A549 (cell line): ENCODE measurements around the gene ARHGDIB. TPM values are rescaled to one million over a fixed set of nuclear protein-coding genes. Genes with fewer than 3 reads are reported as not detected.

Source experiments
- ATAC-seq, 2 experiments: fragments of 200-7000 bp in 1 of 2; fragments of >200 bp in 1 of 2; cut with Nextera tagmentation in 1 of 2; cut with Tn5 transposase in 1 of 2; 3 replicates each; pipeline versions ENCODE4 v1.8.0 to v1.9.1; 2018 to 2020; ENCODE audit warnings: mild to moderate bottlenecking in 1 of 2, moderate library complexity in 1 of 2
- CTCF ChIA-PET: fragments of 300-600 bp; sonication (Branson Sonifier 250); formaldehyde crosslinking; extraction: SDS; loops from one replicate; lab custom pipeline; 2021; ENCODE audit warnings: antibody characterized with exemption, inconsistent platforms; lab: Yijun Ruan, JAX
- POLR2A ChIA-PET: fragments of 350-600 bp; formaldehyde crosslinking; extraction: SDS; loops from one replicate; lab custom pipeline; 2021; ENCODE audit warnings: antibody characterized with exemption, inconsistent platforms; lab: Yijun Ruan, JAX
- DNase-seq, 2 experiments: peaks; one replicate each; pipeline versions ENCODE4 v3.0.0 to v3.0.0-alpha.2; 2011 to 2016; ENCODE audit warnings: low read depth in 1 of 2, low spot score in 1 of 2
- FAIRE-seq: peaks from 2 replicates; lab custom pipeline; 2011; peaks lifted over from hg19 to GRCh38; lab: Jason Lieb, UNC
- H3K27ac ChIP-seq, 2 experiments: fragments of >200 bp; sonication (Bioruptor Twin); formaldehyde crosslinking; 3 replicates each; pipeline ENCODE4 v1.5.1; 2016 to 2017
- H3K4me1 ChIP-seq: fragments of >200 bp; sonication (Bioruptor Twin); formaldehyde crosslinking; 3 replicates; pipeline ENCODE4 v1.6.1; 2016
- H3K4me2 ChIP-seq: fragments of >200 bp; sonication (Bioruptor Twin); formaldehyde crosslinking; 3 replicates; pipeline ENCODE4 v1.6.1; 2016
- H3K4me3 ChIP-seq: fragments of >200 bp; sonication (Bioruptor Twin); formaldehyde crosslinking; 3 replicates; pipeline ENCODE4 v1.5.1; 2016
- H3K9me3 ChIP-seq: fragments of >200 bp; sonication (Bioruptor Twin); formaldehyde crosslinking; 3 replicates; pipeline ENCODE4 v1.6.1; 2016
- ATOH8 ChIP-seq: fragments of 250-450 bp; sonication (Bioruptor Pico); IDR thresholded peaks from 2 replicates; pipeline ENCODE4 v1.5.0; 2020; ENCODE audit warnings: low read depth, mild to moderate bottlenecking, moderate library complexity
- BCL3 ChIP-seq: fragments of >200 bp; sonication (Bioruptor Twin); formaldehyde crosslinking; IDR thresholded peaks from 3 replicates; pipeline ENCODE4 v1.6.1; 2016
- BHLHE40 ChIP-seq: IDR thresholded peaks from 2 replicates; pipeline ENCODE4 v1.6.1; 2012; ENCODE audit warnings: low read depth, low read length, inconsistent platforms
- CBX2 ChIP-seq: fragments of 200-600 bp; sonication (generic); IDR thresholded peaks from 2 replicates; pipeline ENCODE4 v1.6.1; 2016; ENCODE audit warnings: low read depth, mild to moderate bottlenecking, borderline replicate concordance
- CEBPB ChIP-seq, 2 experiments: fragments of >200 bp in 1 of 2; sonication (Bioruptor Twin) in 1 of 2; formaldehyde crosslinking in 1 of 2; IDR thresholded peaks; 2 replicates each; pipeline ENCODE4 v1.6.1; 2012 to 2016
- CHD2 ChIP-seq: fragments of 150-350 bp; IDR thresholded peaks from 2 replicates; pipeline ENCODE4 v1.6.1; 2014; ENCODE audit warnings: low read length; ENCODE audit not compliant: partially characterized antibody
- ELK1 ChIP-seq: fragments of 150-350 bp; IDR thresholded peaks from 2 replicates; pipeline ENCODE4 v1.6.1; 2014; ENCODE audit warnings: low read depth, mild to moderate bottlenecking, low read length
- ESRRA ChIP-seq: fragments of 150-350 bp; IDR thresholded peaks from 2 replicates; pipeline ENCODE4 v1.6.1; 2014; ENCODE audit warnings: mild to moderate bottlenecking, low read length, borderline replicate concordance
- FOSB ChIP-seq: fragments of 250-450 bp; sonication (Bioruptor Pico); IDR thresholded peaks from 2 replicates; pipeline ENCODE4 v1.5.0; 2020; ENCODE audit warnings: mild to moderate bottlenecking, moderate library complexity
- GATA3 ChIP-seq: IDR thresholded peaks from 2 replicates; pipeline ENCODE4 v1.6.1; 2012; ENCODE audit warnings: borderline replicate concordance
- HDAC2 ChIP-seq: fragments of 200-600 bp; sonication (generic); IDR thresholded peaks from 2 replicates; pipeline ENCODE4 v1.6.1; 2016
- HEYL ChIP-seq: fragments of 250-450 bp; sonication (Bioruptor Pico); IDR thresholded peaks from 2 replicates; pipeline ENCODE4 v1.8.0; 2021; ENCODE audit warnings: mild to moderate bottlenecking, moderate library complexity
- HMGXB4 ChIP-seq: fragments of 250-450 bp; sonication (Bioruptor Pico); IDR thresholded peaks from 2 replicates; pipeline ENCODE4 v1.5.0; 2021; ENCODE audit warnings: mild to moderate bottlenecking, moderate library complexity, borderline replicate concordance
- HOXA7 ChIP-seq: fragments of 250-450 bp; sonication (Bioruptor Pico); IDR thresholded peaks from 2 replicates; pipeline ENCODE4 v1.5.0; 2020; ENCODE audit warnings: mild to moderate bottlenecking, moderate library complexity
- HOXB13 ChIP-seq: fragments of 250-450 bp; sonication (Bioruptor Pico); IDR thresholded peaks from 2 replicates; pipeline ENCODE4 v1.5.0; 2020; ENCODE audit warnings: low read depth, mild to moderate bottlenecking, moderate library complexity
- HOXB5 ChIP-seq: fragments of 250-450 bp; sonication (Bioruptor Pico); IDR thresholded peaks from 2 replicates; pipeline ENCODE4 v1.5.0; 2020; ENCODE audit warnings: mild to moderate bottlenecking, moderate library complexity
- NFE2L2 ChIP-seq: fragments of 150-350 bp; conservative IDR thresholded peaks from 2 replicates; pipeline ENCODE4 v1.6.1; 2014; ENCODE audit warnings: low read length
- RAD21 ChIP-seq, 2 experiments: fragments of >200 bp in 1 of 2; sonication (Bioruptor Twin) in 1 of 2; formaldehyde crosslinking in 1 of 2; IDR thresholded peaks in 1 of 2; conservative IDR thresholded peaks in 1 of 2; 2 replicates in 1 of 2; 3 replicates in 1 of 2; pipeline ENCODE4 v1.6.1; 2012 to 2018; ENCODE audit warnings: inconsistent platforms in 1 of 2
- RCOR1 ChIP-seq: fragments of 150-350 bp; IDR thresholded peaks from 2 replicates; pipeline ENCODE4 v1.6.1; 2014; ENCODE audit warnings: antibody characterized with exemption, low read length, low read depth
- REST ChIP-seq: fragments of 200-600 bp; sonication (generic); IDR thresholded peaks from 2 replicates; pipeline ENCODE4 v1.6.1; 2016; ENCODE audit warnings: antibody characterized with exemption, mild to moderate bottlenecking, moderate library complexity
- RFX5 ChIP-seq: fragments of 450-650 bp; IDR thresholded peaks from 2 replicates; pipeline ENCODE4 v1.7.1; 2014; ENCODE audit warnings: antibody characterized with exemption, mild to moderate bottlenecking, moderate library complexity
- RNF2 ChIP-seq: fragments of 200-600 bp; sonication (generic); IDR thresholded peaks from 2 replicates; pipeline ENCODE4 v1.6.1; 2016; ENCODE audit warnings: low read depth, mild to moderate bottlenecking, antibody characterized with exemption, moderate library complexity, borderline replicate concordance
- SMC3 ChIP-seq: fragments of >200 bp; sonication (Bioruptor Twin); formaldehyde crosslinking; IDR thresholded peaks from 3 replicates; pipeline ENCODE4 v1.6.1; 2018; ENCODE audit warnings: inconsistent platforms
- SREBF2 ChIP-seq: fragments of 450-650 bp; IDR thresholded peaks from 2 replicates; pipeline ENCODE4 v1.6.1; 2014; ENCODE audit warnings: mild to moderate bottlenecking, moderate library complexity
- TP53 ChIP-seq: fragments of 250-450 bp; sonication (Bioruptor Pico); IDR thresholded peaks from 2 replicates; pipeline ENCODE4 v1.5.0; 2021; ENCODE audit warnings: mild to moderate bottlenecking, moderate library complexity
- USF2 ChIP-seq: fragments of 450-650 bp; IDR thresholded peaks from 2 replicates; pipeline ENCODE4 v1.6.1; 2014; ENCODE audit warnings: antibody characterized with exemption
- ZFP36 ChIP-seq: fragments of 450-650 bp; IDR thresholded peaks from 2 replicates; pipeline ENCODE4 v1.6.1; 2014; ENCODE audit warnings: borderline replicate concordance; ENCODE audit not compliant: partially characterized antibody
- ZNF302 ChIP-seq: fragments of 250-450 bp; sonication (Bioruptor Pico); IDR thresholded peaks from 2 replicates; pipeline ENCODE4 v1.9.0; 2021; ENCODE audit warnings: inconsistent platforms, mild to moderate bottlenecking, moderate library complexity
- WGBS: methylation state at CpG from one replicate; pipeline ENCODE4 v1.1.6; 2017; ENCODE audit errors: missing lambda C conversion rate; 5-methylcytosine and 5-hydroxymethylcytosine counted together
- polyA plus RNA-seq, 4 experiments: library from polyadenylated mRNA; depleted of rRNA in 3 of 4; stranded (reverse); fragments of >200 nt; fragmentation: RNase III in 1 of 4; extraction: RNeasy Plus Mini Kit Qiagen cat#74134 plus additional on column Dnase treatment in 1 of 4; gene quantifications; 2 replicates in 3 of 4; 3 replicates in 1 of 4; pipeline ENCODE4 v1.2.3, GENCODE V29; 2011 to 2017

The ARHGDIB gene
- polyA plus RNA-seq, 2 of the 4 experiments (the other 2 are of a cell fraction), result 0.84 to 3.5 TPM

GRCh38 chr12:14942196-14942931 lies 19.0 kb downstream of the ARHGDIB start:
- H3K4me2 ChIP-seq, result no peak overlapping the region
- POLR2A ChIA-PET, result no interaction called here
- DNase-seq (no peak), ATAC-seq (no peak), FAIRE-seq (no peak)
- H3K27ac ChIP-seq, result no peak overlapping the region
- H3K9me3 ChIP-seq, result no peaks in the 10 kb centered on the region
- no peak overlapping the region for H3K4me3 ChIP-seq
- no peak for TF ChIP-seq CHD2
- no peak for TF ChIP-seq ZNF302 (CRISPR knock-in tag)
- no peak for TF ChIP-seq ZFP36
- no peak for TF ChIP-seq RFX5
- no peak for TF ChIP-seq RNF2
- TF ChIP-seq HOXB13 (CRISPR knock-in tag), result no peak
- no peak for TF ChIP-seq BCL3
- TF ChIP-seq ATOH8 (CRISPR knock-in tag), result no peak
- no peak for TF ChIP-seq ESRRA
- no peak for TF ChIP-seq HEYL (CRISPR knock-in tag)
- TF ChIP-seq USF2, result no peak
- no peak for TF ChIP-seq RCOR1
- WGBS, result 61% methylated on average over 12 of the region's 12 CpGs
- peaks cover 11% of the 10 kb centered on the region; the same call in 2 of the 3 replicates for H3K4me1 ChIP-seq
- CTCF ChIA-PET, result no interaction called here

- Histone ChIP-seq H3K4me3 (no peak overlapping the region), H3K4me1 (0 out of 3 replicates have a peak, but pooled peaks cover under 1% of the 10 kb centered on the region), H3K27ac (no peak overlapping the region), H3K4me2 (no peak overlapping the region), H3K9me3 (no peaks in the 10 kb centered on the region)
- DNase-seq (no peak), FAIRE-seq (no peak), ATAC-seq (no peak)
- ChIA-PET POLR2A (no interaction called here), CTCF (no interaction called here)
- WGBS, result 65% methylated on average over 2 of the region's 2 CpGs
- TF ChIP-seq RCOR1, result no peak
- TF ChIP-seq SMC3, result no peak
- no peak for TF ChIP-seq CEBPB (IDR thresholded peaks at IDR 0.05)
- TF ChIP-seq RNF2, result no peak
- TF ChIP-seq BHLHE40, result no peak
- no peak for TF ChIP-seq REST
- no peak for TF ChIP-seq SREBF2
- no peak for TF ChIP-seq TP53 (CRISPR knock-in tag)
- no peak for TF ChIP-seq HDAC2
- TF ChIP-seq NFE2L2, result no peak
- no peak for TF ChIP-seq GATA3
- no peak for TF ChIP-seq FOSB
- no peak for TF ChIP-seq ZNF302 (CRISPR knock-in tag)
- no peak for TF ChIP-seq HOXB5 (CRISPR knock-in tag)
- no peak for TF ChIP-seq CBX2
- TF ChIP-seq ELK1, result no peak
- no peak for TF ChIP-seq HOXA7
- no peak for TF ChIP-seq HMGXB4 (CRISPR knock-in tag)
- no peak for TF ChIP-seq RAD21 (conservative IDR thresholded peaks at IDR 0.05 in 1 of 2, IDR thresholded peaks at IDR 0.05 in 1 of 2)
Observed at GRCh38 chr12:14941369-14941768, 20.0 kb downstream of the ARHGDIB start.
